Upper lobe of left lung (tissue), 6 donors: ENCODE data around the gene DGKQ. TPM values are rescaled to one million over a fixed set of nuclear protein-coding genes. Genes with fewer than 3 reads are reported as not detected.

Experiments used
- ATAC-seq, 2 donors: fragments of 200-7000 bp; cut with Tn5 transposase; one replicate each; pipeline ENCODE4 v1.9.1; 2022; ENCODE audit warnings: mild to moderate bottlenecking in 2 of 2, moderate library complexity in 2 of 2; ENCODE audit not compliant: low FRiP score in 2 of 2
- DNase-seq, 2 donors: peaks; one replicate each; pipeline ENCODE4 v3.0.0-alpha.2; 2019 to 2020
- H3K27ac ChIP-seq, 4 donors: fragments of 200-600 bp; sonication (generic); one replicate each; pipeline ENCODE4 v1.5.1; 2016 to 2019
- H3K27me3 ChIP-seq, 4 donors: fragments of 200-600 bp; sonication (generic); one replicate each; pipeline ENCODE4 v1.5.1; 2017 to 2019
- H3K36me3 ChIP-seq, 4 donors: fragments of 200-600 bp; sonication (generic); one replicate each; pipeline ENCODE4 v1.5.1; 2016 to 2019
- H3K4me1 ChIP-seq, 4 donors: fragments of 200-600 bp; sonication (generic); one replicate each; pipeline ENCODE4 v1.5.1; 2018 to 2019
- H3K4me3 ChIP-seq, 4 donors: fragments of 200-600 bp; sonication (generic); one replicate each; pipeline ENCODE4 v1.5.1; 2017 to 2019; ENCODE audit warnings: mild to moderate bottlenecking in 2 of 4, moderate library complexity in 1 of 4
- H3K9me3 ChIP-seq, 4 donors: fragments of 200-600 bp; sonication (generic); one replicate each; pipeline ENCODE4 v1.5.1; 2018 to 2019
- CTCF ChIP-seq, 6 experiments: fragments of 450-650 bp in 4 of 6; fragments of 200-600 bp in 2 of 6; sonication (generic) in 2 of 6; IDR thresholded peaks; one replicate each; pipeline ENCODE4 v1.5.1; 2016 to 2019; ENCODE audit warnings: antibody characterized with exemption in 6 of 6
- EP300 ChIP-seq, 4 donors: sonication (generic); formaldehyde crosslinking; IDR thresholded peaks; one replicate each; pipeline ENCODE4 v1.5.1; 2017; ENCODE audit warnings: antibody characterized with exemption in 4 of 4, control low read depth in 2 of 4
- POLR2A ChIP-seq, 4 donors: fragments of 450-650 bp; IDR thresholded peaks; one replicate each; pipeline ENCODE4 v1.5.1; 2016 to 2017; ENCODE audit warnings: antibody characterized with exemption in 4 of 4, mild to moderate bottlenecking in 2 of 4
- POLR2AphosphoS5 ChIP-seq, 2 donors: sonication (generic); formaldehyde crosslinking; IDR thresholded peaks; one replicate each; pipeline ENCODE4 v1.5.1; 2017; ENCODE audit warnings: antibody characterized with exemption in 2 of 2
- WGBS, 2 donors: methylation state at CpG; one replicate each; pipeline ENCODE4 v1.1.5; 2017 to 2018; 5-methylcytosine and 5-hydroxymethylcytosine counted together
- total RNA-seq, 6 donors: library from RNA; depleted of rRNA in 4 of 6; stranded (reverse); fragments of >200 nt in 4 of 6; gene quantifications; one replicate each; pipeline versions ENCODE4 v1.1.0 to v1.2.1, GENCODE V29; 2016 to 2021
- donor health status: DM: no; HTN: no; CAD: no; lungs with moderate emphysema.
- donor health status: DM: no; HTN: yes; CAD: no; lungs with severe emphysema.

The DGKQ gene
- total RNA-seq, 6 donors from 2014 or later: 10.7 to 36.7 (median 17.5) TPM

DNA sequence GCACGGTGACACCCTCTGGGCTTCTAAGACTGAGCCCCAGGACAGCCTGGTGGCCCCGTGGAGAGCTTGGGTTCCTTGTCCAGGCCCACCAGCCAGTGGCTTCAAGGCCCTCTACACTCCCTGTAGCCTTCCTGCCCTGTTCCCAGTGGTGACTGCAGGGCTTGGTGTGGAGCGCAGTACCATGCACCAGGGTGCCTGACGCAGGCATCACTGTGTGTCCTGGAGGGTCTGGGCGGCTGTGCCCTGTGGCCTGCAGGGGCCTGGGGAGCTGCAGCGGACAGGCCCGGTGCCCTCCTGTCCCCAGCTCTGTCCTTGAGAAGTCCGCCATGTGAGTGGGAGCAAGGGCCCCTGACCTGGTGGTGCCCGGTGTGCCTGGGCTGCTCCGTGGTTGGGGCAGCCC lies 42.4 kb upstream of the DGKQ start:
- no peak for TF ChIP-seq POLR2AphosphoS5 (IDR thresholded peaks at IDR 0.05)
- no peak for TF ChIP-seq EP300 (IDR thresholded peaks at IDR 0.05)
- TF ChIP-seq POLR2A (IDR thresholded peaks at IDR 0.05): no peak
- no peak for TF ChIP-seq CTCF (IDR thresholded peaks at IDR 0.05)
- Histone ChIP-seq H3K4me1 (peaks cover 10 to 24% (median 13%) of the 10 kb centered on the region in 4 donors), H3K4me3 (no peak overlapping the region), H3K9me3 (no peaks in the 10 kb centered on the region), H3K36me3 (no peaks in the 10 kb centered on the region), H3K27me3 (no peaks in the 10 kb centered on the region), H3K27ac (no peak overlapping the region)
- ATAC-seq (no peak), DNase-seq (peak in 1 of 2 donors; percentile 75)
- 86 to 100% methylated on average over 2 to 9 of the region's 10 CpGs for WGBS, 2 donors

GRCh38 chr4:1015179-1015578 lies 41.8 kb upstream of the DGKQ start:
- Histone ChIP-seq H3K9me3 (no peaks in the 10 kb centered on the region), H3K27ac (no peak overlapping the region), H3K36me3 (no peaks in the 10 kb centered on the region), H3K27me3 (no peaks in the 10 kb centered on the region), H3K4me3 (no peak overlapping the region), H3K4me1 (peaks cover 16 to 30% (median 19%) of the 10 kb centered on the region in 4 donors)
- DNase-seq (peak in 1 of 2 donors; percentile 82), ATAC-seq (no peak)
- 100% methylated on average over 4 of the region's 8 CpGs; no CpG with 5 or more reads in 1 of the 2 donors for WGBS, 2 donors
- TF ChIP-seq EP300 (IDR thresholded peaks at IDR 0.05) (no peak), POLR2A (IDR thresholded peaks at IDR 0.05) (no peak), POLR2AphosphoS5 (IDR thresholded peaks at IDR 0.05) (no peak), CTCF (IDR thresholded peaks at IDR 0.05) (no peak)

GRCh38 chr4:1014291-1015167 lies 41.2 kb upstream of the DGKQ start:
- TF ChIP-seq CTCF (IDR thresholded peaks at IDR 0.05) (no peak), POLR2A (IDR thresholded peaks at IDR 0.05) (no peak), POLR2AphosphoS5 (IDR thresholded peaks at IDR 0.05) (no peak), EP300 (IDR thresholded peaks at IDR 0.05) (no peak)
- no peak for ATAC-seq
- no peaks in the 10 kb centered on the region for H3K27me3 ChIP-seq
- H3K36me3 ChIP-seq: no peaks in the 10 kb centered on the region
- WGBS, 2 donors: 91% methylated on average over 28 to 32 of the region's 36 CpGs
- peak in 1 of 2 donors; percentile 71 for DNase-seq
- no peaks in the 10 kb centered on the region for H3K9me3 ChIP-seq
- no peak overlapping the region for H3K4me3 ChIP-seq
- H3K4me1 ChIP-seq: peaks cover 20 to 33% (median 23%) of the 10 kb centered on the region in 4 donors
- H3K27ac ChIP-seq: no peak overlapping the region

DNA sequence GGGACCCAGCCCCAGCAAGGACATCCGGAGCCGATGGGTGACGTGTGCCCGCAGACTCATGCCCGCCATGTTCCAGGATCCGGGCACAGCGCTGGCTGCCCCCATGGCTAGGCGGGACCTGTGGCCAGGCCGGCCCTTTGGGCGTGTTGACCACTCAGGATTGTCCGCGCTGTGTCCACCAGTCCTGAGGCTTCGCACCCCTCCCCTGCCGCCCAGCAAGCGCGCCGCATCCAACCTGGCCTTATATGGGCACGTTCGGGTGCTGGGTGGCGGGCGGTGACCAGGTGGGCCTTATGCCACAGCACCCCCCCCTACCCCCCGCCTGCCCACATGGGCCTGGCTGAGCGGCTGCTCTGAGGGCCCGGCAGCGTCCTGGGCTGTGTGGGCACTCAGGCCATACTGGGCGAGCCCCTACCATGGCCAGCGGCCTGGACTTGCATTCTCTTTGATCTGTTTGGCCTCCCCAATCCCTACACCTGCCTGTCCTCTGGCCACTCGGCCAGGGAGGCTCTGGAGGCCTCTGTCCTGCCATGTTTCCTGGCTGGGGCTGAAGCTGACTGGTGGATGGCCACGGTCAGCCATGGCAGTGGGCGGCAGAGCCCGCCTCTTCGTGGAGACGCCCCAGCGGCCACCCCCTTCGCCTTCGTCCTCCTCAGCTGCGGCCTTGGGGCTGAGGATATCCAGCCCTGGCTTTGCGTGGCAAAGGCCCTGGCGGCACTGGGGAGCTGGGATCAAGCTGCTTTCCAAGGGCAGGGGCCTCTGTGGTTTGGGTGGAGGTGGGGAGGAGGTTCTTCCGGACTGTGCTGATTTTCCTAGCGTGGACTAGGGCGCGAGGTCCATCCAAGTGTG lies 40.1 kb upstream of the DGKQ start:
- TF ChIP-seq EP300 (IDR thresholded peaks at IDR 0.05): no peak
- no peak for TF ChIP-seq POLR2A (IDR thresholded peaks at IDR 0.05)
- no peak for TF ChIP-seq CTCF (IDR thresholded peaks at IDR 0.05)
- TF ChIP-seq POLR2AphosphoS5 (IDR thresholded peaks at IDR 0.05): no peak
- no peaks in the 10 kb centered on the region for H3K36me3 ChIP-seq
- 94 to 96% methylated on average over 14 to 41 of the region's 43 CpGs for WGBS, 2 donors
- H3K9me3 ChIP-seq: no peaks in the 10 kb centered on the region
- no peak overlapping the region for H3K27ac ChIP-seq
- peaks cover 0 to 6% (median 2%) of the 10 kb centered on the region in 4 donors for H3K27me3 ChIP-seq
- H3K4me3 ChIP-seq: no peak overlapping the region
- H3K4me1 ChIP-seq: peaks cover 26 to 42% (median 30%) of the 10 kb centered on the region in 4 donors
- ATAC-seq: no peak
- DNase-seq: peak in 1 of 2 donors; percentile 84
